Activated T-helper 17 cell treated with anti-CD3 and anti-CD28 coated beads, Interleukin-2, amount 50 U/mL, for 72 hours (primary cell): ENCODE data around the gene EVI5. TPM values are rescaled to one million over a fixed set of nuclear protein-coding genes. Genes with fewer than 3 reads are reported as not detected.
"Not testable (repeated sequence)": the region's sequence is repeated elsewhere in the genome, so short reads cannot be mapped to it uniquely, and the experiment has no call there.

Source experiments
- ATAC-seq: fragments of 150-1000 bp; cut with Tn5 transposase; replicated peaks from 2 replicates; pipeline ENCODE4 v1.10.0; 2021; ENCODE audit warnings: mild to moderate bottlenecking, moderate library complexity
- H3K27ac Mint-ChIP-seq: one replicate; pipeline ENCODE4 v1.8.0; 2022; ENCODE audit warnings: mixed read lengths
- H3K27me3 Mint-ChIP-seq: one replicate; pipeline ENCODE4 v1.8.0; 2022; ENCODE audit warnings: mixed read lengths
- H3K36me3 Mint-ChIP-seq: one replicate; pipeline ENCODE4 v1.8.0; 2022; ENCODE audit warnings: low read depth, mild to moderate bottlenecking, mixed read lengths
- H3K4me1 Mint-ChIP-seq: one replicate; pipeline ENCODE4 v1.8.0; 2022; ENCODE audit warnings: mixed read lengths
- H3K4me3 Mint-ChIP-seq: one replicate; pipeline ENCODE4 v1.8.0; 2022; ENCODE audit warnings: mild to moderate bottlenecking, mixed read lengths
- H3K9me3 Mint-ChIP-seq: one replicate; pipeline ENCODE4 v1.8.0; 2022; ENCODE audit warnings: mixed read lengths
- total RNA-seq, 2 donors: library from RNA; stranded (reverse); gene quantifications; one replicate each; pipeline ENCODE4 v1.2.3, GENCODE V29; 2022

The EVI5 gene
- total RNA-seq, 2 donors from 2014 or later = 7.7 to 31.8 TPM

DNA sequence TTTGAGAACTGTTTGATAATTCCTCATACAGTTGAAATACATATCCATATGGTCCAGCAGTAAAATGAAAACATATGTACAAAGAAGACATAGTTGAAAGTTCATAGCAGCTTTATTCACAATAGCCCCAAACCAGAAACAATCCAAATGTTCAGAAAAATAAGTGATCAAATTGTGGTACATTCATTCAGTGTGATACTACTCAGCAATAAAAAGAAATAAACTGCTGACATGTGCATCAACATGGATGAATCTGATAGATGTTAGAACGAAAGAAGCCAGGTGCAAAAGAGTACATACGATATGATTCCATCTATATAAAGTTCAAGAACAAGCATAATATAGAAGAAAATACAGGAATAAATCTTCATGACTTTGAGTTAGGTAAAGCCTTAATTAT, 77.2 kb downstream of the EVI5 start:
- Mint-ChIP-seq H3K27ac (no peak overlapping the region), H3K27me3 (no peaks in the 10 kb centered on the region), H3K36me3 (no peaks in the 10 kb centered on the region), H3K9me3 (no peaks in the 10 kb centered on the region), H3K4me1 (no peaks in the 10 kb centered on the region), H3K4me3 (no peak overlapping the region)
- ATAC-seq = no peak

DNA sequence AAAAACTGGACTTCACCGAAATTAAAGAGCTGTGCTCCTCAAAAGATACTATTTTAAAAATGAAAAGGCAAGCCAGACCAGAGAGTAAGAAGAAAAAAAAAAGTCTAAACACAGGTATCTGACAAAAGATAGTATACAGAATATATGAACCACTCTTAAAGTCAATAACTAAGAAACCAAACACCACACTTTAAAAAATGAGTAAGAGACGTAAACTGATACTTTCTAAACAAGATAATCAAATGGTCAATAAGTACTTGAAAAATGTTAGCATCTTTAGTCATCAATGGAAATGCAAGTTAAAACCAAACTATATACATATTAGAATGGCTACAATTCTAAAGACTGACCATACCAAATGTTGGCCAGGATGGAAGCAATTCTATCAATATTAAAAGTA, 77.6 kb downstream of the EVI5 start:
- ATAC-seq = no peak

DNA sequence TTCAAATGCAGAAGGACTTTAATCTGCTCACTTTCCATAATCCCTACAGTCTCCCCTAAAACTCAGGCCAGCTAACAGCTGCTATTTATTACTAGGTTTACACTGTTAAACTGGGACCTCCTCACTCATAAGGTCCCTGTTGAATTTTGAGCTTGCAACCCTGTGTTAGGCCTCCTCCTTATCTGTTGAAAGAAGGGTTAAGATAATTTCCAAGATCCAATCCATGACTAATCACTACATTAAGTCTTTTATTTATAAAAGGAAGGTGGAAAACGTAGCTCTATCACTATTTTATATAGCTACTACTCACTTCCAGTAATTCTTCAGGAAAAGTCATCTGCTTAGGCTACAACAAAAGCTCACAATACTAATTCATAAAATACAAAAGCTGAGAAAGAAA, 79.5 kb downstream of the EVI5 start:
- no peak for ATAC-seq
- Mint-ChIP-seq H3K27ac (no peak overlapping the region), H3K9me3 (no peaks in the 10 kb centered on the region), H3K4me3 (no peak overlapping the region), H3K36me3 (no peaks in the 10 kb centered on the region), H3K4me1 (no peaks in the 10 kb centered on the region), H3K27me3 (no peaks in the 10 kb centered on the region)

More for the DNA sequence above, 77.6 kb downstream of the EVI5 start:
- Mint-ChIP-seq H3K27me3 (no peaks in the 10 kb centered on the region), H3K4me1 (no peaks in the 10 kb centered on the region), H3K27ac (no peak overlapping the region), H3K9me3 (no peaks in the 10 kb centered on the region), H3K4me3 (no peak overlapping the region), H3K36me3 (no peaks in the 10 kb centered on the region)

DNA sequence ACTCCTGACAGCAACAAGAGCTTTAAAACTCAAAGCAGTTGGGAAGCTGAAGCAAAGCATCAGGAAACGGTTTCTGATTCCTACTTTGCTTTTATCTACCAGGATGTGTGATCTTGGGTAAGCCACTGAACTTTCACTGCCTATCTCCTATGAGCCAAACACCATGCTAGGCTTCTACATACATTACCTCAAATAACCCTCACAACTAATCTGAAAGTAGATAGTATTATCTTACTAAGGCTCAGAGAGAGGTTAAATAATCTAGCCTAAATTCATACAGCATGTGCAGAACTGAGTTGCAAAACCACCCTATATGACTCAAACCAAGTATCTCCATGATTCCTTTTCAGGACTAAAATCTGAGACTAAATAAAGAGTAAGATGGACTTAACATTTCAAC, 83.8 kb downstream of the EVI5 start:
- Mint-ChIP-seq H3K27me3 (no peaks in the 10 kb centered on the region), H3K4me3 (no peak overlapping the region), H3K27ac (no peak overlapping the region), H3K36me3 (no peaks in the 10 kb centered on the region), H3K4me1 (no peaks in the 10 kb centered on the region), H3K9me3 (no peaks in the 10 kb centered on the region)
- no peak for ATAC-seq

DNA sequence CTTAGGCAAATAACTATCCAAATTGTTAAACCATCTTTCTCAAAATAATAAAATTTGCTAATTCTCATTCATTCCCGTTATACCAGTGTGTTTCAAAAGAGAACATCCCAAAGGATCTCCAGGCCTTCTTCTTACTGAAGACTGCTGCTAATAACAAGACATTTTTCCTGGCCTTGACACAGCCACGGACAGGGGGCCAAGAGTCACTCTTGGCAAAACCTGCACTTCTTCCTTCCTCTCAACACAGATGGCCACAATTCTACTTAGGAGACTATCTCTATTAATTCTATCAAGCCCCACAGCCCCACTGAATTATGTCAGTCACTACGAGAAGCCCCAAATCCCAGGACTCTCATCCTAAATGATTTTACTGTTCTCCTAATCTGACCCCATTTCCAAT, 86.0 kb downstream of the EVI5 start:
- no peak overlapping the region for H3K27ac Mint-ChIP-seq

DNA sequence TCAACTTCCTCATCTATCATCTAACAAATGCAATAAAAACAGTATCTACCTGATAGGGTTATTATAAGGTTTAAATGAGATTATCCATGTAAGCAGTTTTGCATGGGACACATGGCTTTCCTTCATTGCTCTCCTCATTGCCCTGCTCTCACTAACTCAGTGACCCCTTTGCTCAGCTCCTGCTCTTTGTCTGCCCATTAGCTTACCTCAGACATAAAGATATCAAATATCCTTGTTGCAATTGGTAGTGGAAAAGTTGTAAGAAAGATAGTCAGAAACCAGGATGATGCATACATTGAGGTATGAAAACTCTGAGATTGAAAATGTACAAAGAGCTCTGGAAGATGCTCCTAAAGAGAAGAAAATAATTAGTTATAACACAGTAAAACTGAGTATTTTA, 89.8 kb downstream of the EVI5 start:
- Mint-ChIP-seq H3K4me3 (no peak overlapping the region), H3K36me3 (no peaks in the 10 kb centered on the region), H3K9me3 (no peaks in the 10 kb centered on the region), H3K27ac (no peak overlapping the region), H3K4me1 (peaks cover 5% of the 10 kb centered on the region), H3K27me3 (peaks cover 3% of the 10 kb centered on the region)
- no peak for ATAC-seq

More for the DNA sequence above, 86.0 kb downstream of the EVI5 start:
- Mint-ChIP-seq H3K4me3 (no peak overlapping the region), H3K27me3 (peaks cover 3% of the 10 kb centered on the region), H3K36me3 (no peaks in the 10 kb centered on the region), H3K9me3 (no peaks in the 10 kb centered on the region), H3K4me1 (no peaks in the 10 kb centered on the region)
- no peak for ATAC-seq

DNA sequence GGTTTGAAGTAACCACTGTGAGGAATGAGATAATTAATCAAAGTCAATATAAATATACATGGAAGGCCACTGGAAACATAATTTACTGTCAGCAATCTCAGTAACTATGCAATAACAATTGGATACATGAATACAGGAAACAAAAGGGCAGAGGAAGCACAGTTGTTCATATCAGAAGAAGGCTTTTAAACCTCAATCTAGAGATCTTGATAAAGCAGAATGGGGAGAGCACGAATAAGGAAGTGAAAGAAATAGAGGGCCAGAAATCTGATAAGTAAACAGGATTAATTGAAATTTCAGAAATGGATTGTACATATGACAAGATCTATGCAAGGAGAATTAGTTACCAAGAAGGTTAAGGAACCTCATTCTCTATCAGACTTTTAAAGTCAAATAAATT, 93.0 kb downstream of the EVI5 start:
- H3K27ac Mint-ChIP-seq = no peak overlapping the region
- H3K36me3 Mint-ChIP-seq = no peaks in the 10 kb centered on the region
- no peaks in the 10 kb centered on the region for H3K9me3 Mint-ChIP-seq
- H3K4me3 Mint-ChIP-seq = no peak overlapping the region
- ATAC-seq = no peak
- H3K27me3 Mint-ChIP-seq = peaks cover 3% of the 10 kb centered on the region
- H3K4me1 Mint-ChIP-seq = peaks cover 5% of the 10 kb centered on the region

DNA sequence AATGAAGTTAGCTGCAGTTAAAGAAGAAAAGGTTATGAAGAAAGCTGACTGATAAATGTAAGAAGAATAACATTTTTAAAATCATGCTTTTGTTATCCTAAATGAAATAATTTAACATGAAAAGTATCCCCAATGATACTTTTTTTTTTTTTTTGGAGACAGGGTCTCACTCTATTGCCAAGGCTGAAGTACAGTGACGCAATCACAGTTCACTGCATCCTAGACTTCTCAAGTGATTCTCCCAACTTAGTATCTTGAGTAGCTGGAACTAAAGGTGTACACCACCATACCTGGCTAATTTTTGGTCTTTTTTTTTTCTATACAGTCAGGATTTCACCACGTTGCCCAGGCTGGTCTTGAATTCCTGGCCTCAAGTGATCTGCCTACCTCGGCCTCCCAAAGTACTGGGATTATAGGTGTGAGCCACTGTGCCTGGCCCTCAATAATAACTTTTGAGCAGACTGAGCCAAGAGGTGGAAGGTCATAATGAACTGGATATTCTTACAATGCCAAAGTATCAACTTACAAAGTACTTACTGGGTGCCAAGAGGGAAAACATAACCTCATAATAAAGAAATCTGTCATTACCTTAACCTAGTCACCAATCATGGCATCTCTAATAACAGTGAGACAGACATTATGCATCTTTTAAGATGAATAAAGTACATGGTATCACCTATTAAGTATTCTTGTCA, 94.5 kb downstream of the EVI5 start:
- H3K36me3 Mint-ChIP-seq = no peaks in the 10 kb centered on the region
- no peak overlapping the region for H3K27ac Mint-ChIP-seq
- H3K4me3 Mint-ChIP-seq = no peak overlapping the region
- no peak for ATAC-seq
- H3K27me3 Mint-ChIP-seq = peaks cover 3% of the 10 kb centered on the region
- no peaks in the 10 kb centered on the region for H3K9me3 Mint-ChIP-seq
- peaks cover 5% of the 10 kb centered on the region for H3K4me1 Mint-ChIP-seq

DNA sequence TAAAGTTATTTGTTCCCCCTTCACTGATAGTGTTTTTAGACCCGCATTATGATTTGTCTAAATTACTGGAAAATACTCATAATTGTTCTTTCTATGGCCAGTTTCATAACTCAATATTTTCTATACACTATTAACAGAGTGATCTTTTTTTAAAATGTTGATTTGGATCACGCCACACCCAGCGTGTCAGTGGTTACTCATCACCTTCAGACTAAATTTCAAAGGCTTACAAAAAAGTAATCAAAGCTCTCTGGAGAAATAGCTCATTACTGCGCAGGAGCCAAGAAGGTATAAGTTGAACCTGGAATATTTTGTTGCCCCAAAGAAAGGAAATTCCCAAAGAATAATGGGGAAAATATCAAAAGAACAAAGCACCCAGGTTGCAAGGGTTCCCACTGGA, 104.9 kb downstream of the EVI5 start:
- Mint-ChIP-seq H3K36me3 (no peaks in the 10 kb centered on the region), H3K9me3 (no peaks in the 10 kb centered on the region), H3K27me3 (peaks cover 11% of the 10 kb centered on the region), H3K4me3 (no peak overlapping the region), H3K4me1 (no peaks in the 10 kb centered on the region), H3K27ac (no peak overlapping the region)
- ATAC-seq = no peak

DNA sequence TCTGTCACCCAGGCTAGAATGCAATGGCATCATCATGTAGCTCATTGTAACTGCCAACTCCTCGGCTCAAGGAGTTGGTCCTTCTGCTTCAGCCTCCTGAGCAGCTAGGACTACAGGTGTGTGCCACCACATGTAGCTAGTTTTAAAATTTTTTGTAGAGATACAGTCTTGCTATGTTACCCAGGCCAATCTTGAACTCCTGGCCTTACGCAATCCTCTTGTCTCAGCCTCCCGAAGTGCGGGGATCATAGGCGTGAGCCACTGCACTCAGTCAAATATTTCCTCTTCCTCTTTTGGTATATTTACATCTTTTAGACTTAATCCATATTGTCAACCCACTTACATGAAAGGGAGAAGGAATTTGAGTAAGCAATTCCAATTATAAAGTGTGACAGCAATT, 121.1 kb downstream of the EVI5 start:
- no peaks in the 10 kb centered on the region for H3K4me1 Mint-ChIP-seq
- no peak overlapping the region for H3K4me3 Mint-ChIP-seq
- H3K36me3 Mint-ChIP-seq = no peaks in the 10 kb centered on the region
- H3K9me3 Mint-ChIP-seq = no peaks in the 10 kb centered on the region
- no peak for ATAC-seq
- H3K27ac Mint-ChIP-seq = no peak overlapping the region
- no peaks in the 10 kb centered on the region for H3K27me3 Mint-ChIP-seq

DNA sequence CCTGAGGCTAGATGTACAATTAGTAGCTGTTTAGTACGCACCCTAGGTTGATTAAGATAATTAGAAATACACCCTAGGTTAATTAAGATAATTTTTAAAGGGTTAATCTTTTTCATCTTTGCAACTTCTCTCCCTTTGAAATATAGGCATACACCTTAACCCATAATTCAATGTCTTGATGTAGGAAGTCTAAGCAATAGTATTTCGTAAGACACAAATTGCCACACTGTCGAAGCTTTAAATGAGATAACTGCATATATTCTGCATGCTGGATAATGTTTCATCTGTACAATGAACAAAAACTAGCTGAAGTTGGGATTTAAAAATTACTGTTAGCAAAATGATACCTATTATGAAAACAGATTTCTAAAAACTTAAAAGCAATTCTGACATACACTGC, 122.9 kb downstream of the EVI5 start:
- ATAC-seq = no peak
- H3K27me3 Mint-ChIP-seq = no peaks in the 10 kb centered on the region
- H3K4me1 Mint-ChIP-seq = no peaks in the 10 kb centered on the region
- H3K4me3 Mint-ChIP-seq = no peak overlapping the region
- no peak overlapping the region for H3K27ac Mint-ChIP-seq
- H3K36me3 Mint-ChIP-seq = no peaks in the 10 kb centered on the region
- peaks cover 5% of the 10 kb centered on the region for H3K9me3 Mint-ChIP-seq

DNA sequence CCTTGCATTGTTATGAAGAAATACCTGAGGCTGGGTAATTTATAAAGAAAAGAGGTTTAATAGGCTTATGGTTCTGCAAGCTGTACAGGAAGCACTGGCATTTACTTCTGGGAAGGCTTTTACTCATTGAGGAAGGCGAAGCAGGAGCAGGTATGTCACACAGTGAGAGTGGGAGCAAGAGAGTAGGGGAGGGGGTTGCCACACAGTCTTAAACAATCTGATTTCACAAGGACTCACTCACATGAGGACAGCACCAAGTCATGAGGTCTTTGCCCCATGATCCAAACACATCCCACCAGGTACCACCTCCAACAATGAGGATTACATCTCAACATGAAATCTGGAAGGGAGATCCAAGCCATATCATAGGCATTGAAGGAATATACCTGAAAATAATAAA, 127.2 kb downstream of the EVI5 start:
- Mint-ChIP-seq H3K4me3 (no peak overlapping the region), H3K36me3 (no peaks in the 10 kb centered on the region), H3K27ac (no peak overlapping the region), H3K27me3 (peaks cover 11% of the 10 kb centered on the region), H3K9me3 (peaks cover 27% of the 10 kb centered on the region), H3K4me1 (no peaks in the 10 kb centered on the region)
- no peak for ATAC-seq

DNA sequence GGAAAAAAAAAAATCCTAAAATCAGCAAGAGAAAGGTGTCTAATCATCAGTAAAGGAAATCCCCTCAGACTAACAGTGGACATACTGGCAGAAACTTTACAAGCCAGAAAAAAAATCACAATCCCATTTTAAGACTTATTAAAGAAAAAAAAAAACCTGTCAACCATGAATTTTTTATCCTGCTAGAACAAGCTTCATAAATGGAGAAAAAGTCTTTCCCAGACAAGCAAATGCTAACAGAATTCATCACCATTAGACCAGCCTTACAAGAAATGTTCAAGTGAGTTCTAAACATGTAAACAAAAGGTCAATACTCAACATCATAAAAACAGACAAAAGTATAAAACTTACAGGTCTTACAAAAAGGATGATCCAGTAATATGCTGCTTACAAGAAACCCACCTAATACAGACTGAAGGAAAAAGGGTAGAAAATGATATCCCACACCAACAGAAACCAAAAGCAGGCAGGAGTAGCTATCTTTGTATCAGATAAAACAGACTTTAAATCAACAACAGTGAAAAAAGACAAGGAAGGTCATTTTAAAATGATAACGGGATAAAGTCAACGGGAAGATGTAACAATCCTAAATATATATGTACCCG, 129.6 kb downstream of the EVI5 start:
- Mint-ChIP-seq H3K4me3 (no peak overlapping the region), H3K27me3 (peaks cover 15% of the 10 kb centered on the region), H3K4me1 (no peaks in the 10 kb centered on the region), H3K27ac (no peak overlapping the region), H3K9me3 (peaks cover 30% of the 10 kb centered on the region), H3K36me3 (no peaks in the 10 kb centered on the region)
- ATAC-seq = no peak

DNA sequence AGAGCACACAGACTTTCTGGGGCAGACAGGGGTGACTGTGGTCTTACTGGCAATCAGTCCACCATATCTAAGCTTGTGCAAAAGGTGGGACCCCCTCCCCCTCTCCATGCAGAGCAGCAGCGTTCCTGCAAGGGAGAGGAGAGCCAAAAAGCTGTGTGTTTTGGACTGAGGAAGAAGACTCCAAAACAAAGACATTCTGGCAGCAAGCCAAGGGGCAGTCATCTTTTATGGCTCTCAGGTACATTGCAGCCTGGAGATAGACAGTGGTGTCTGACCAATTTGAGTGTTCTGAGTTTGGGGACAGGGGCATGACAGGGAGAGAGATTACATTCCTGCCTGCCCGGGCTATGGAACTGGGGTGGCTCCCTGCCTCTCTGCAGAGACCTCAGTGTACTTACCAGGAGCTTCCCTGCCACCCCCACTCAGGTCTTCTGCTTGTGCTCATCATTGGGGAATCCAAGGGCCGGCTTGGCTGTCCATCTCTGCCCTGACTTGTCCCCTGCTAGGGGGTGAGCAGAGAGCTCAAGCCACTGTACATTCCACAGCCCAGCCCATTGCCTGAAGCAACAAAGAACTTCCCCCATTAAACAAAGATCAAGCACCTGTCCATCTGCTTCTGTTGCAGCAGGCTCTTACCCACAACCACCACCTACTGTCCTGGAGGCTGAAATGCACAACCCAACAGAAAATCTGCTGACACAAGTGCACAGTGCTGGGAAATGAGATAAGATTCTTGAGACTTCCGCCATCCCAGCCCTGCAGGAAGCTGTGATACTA, 131.1 kb downstream of the EVI5 start:
- H3K27ac Mint-ChIP-seq = no peak overlapping the region
- H3K27me3 Mint-ChIP-seq = peaks cover 15% of the 10 kb centered on the region
- no peak for ATAC-seq
- peaks cover 30% of the 10 kb centered on the region for H3K9me3 Mint-ChIP-seq
- no peaks in the 10 kb centered on the region for H3K4me1 Mint-ChIP-seq
- no peak overlapping the region for H3K4me3 Mint-ChIP-seq
- H3K36me3 Mint-ChIP-seq = no peaks in the 10 kb centered on the region

DNA sequence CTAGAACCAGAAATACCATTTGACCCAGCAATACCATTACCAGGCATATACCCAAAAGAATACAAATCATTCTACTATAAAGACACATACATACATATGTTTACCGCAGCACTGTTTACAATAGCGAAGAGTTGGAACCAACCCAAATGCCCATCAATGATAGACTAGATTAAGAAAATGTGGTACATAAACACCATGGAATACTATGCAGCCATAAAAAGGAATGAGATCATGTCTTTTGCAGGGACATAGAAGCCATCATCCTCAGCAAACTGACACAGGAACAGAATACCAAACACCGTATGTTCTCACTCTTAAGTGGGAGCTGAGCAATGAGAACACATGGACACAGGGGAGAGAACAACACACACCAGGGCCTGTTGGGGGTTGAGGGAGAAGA, 144.2 kb downstream of the EVI5 start:
- not testable (repeated sequence) for H3K9me3 Mint-ChIP-seq, H3K4me1 Mint-ChIP-seq, H3K27ac Mint-ChIP-seq, H3K4me3 Mint-ChIP-seq, ATAC-seq, H3K27me3 Mint-ChIP-seq, H3K36me3 Mint-ChIP-seq
